ENCODE results near the gene TAF1L.
"Not testable (repeated sequence)": the region's sequence is repeated elsewhere in the genome, so short reads cannot be mapped to it uniquely, and the experiment has no call there.

Gene TAF1L

DNA sequence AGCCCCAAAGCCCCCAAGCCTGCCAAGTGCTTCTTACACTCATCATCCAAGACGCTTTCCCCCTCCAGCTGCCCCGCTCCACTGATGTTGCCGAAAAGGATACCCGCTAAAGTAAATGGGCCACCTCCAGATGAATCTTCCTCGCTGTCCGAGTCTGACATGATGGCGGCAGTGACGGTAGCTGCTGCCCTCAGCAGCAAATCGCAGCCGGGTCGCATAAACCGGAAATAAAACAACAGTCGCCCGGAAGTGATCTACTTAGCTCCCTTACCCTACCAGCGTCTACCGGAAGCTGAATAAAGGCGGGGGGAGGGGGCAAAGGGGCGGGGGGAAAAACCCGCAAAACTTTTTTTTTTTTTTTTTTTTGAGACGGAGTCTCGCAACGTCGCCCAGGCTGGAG lies at the start of gene TAF1L:
TAF1L (minus strand) TSS at position 308 of the 400 bp plus-strand sequence; CDS start at position 218, 90 bp downstream.
- DNase-seq: no peak

- no peak for DNase-seq
These were observed 46.3 kb upstream of the TAF1L start for GRCh38 chr9:32681751-32682150.

DNA sequence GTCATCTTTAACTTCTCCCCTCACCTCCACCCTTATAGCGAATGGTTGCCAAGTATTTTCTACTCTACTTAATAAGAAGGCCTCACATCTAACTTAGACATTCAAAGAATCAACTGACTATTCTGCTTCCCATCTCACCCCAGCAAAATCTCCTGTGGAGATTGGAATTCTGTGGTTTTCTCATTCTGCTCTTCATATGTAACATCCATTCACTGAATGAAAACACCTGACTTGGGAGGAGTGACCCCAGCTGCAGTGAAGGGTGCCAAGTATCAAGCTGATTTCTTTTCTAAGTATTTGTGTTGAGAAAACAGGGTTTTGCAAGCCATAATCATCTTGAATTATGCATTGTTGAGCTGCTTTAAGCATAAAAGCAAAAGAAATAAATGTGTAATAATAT lies 42.5 kb upstream of the TAF1L start:
- DNase-seq: no peak

GRCh38 chr9:32672469-32672868 lies 37.0 kb upstream of the TAF1L start:
- no peak for DNase-seq

DNA sequence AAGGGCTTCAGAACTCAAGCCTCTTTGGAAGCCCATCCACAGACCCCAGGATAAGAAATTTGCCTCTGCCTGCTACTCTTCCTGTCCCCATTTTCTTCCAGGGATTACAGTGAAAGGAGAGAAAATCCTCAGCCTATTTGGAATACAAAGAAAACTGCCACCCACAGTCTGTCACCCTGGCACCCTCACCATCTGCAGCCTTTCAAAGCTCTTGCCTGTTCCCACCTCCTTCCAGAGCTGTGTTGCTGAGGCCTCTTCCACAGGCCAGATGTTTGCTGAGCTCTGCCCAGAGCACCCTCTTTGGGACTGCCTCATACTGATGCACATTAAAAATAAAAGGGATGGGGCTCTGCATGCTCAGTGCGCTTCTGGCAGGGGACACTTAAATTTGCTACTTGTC lies 35.9 kb upstream of the TAF1L start:
- DNase-seq: no peak

DNA sequence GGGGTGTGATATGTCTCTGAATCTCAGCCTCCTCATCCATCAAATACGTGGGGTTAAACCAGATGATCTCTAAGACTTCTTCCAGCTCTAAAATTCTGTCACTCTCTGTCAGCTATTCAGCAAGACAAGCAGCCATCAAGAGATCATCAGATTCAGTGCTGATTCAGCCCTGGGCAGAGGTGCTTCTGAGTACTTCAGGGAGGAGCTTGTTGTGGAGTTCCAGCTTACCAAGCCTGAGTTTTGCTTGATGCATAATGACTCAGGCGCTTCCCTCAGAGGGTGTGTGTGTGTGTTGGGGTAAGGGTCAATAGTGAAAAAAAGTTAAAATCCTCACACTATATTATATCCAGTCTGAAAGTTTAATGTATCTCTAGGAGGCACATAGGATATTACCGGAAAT lies 29.6 kb upstream of the TAF1L start:
- no peak for DNase-seq

DNA sequence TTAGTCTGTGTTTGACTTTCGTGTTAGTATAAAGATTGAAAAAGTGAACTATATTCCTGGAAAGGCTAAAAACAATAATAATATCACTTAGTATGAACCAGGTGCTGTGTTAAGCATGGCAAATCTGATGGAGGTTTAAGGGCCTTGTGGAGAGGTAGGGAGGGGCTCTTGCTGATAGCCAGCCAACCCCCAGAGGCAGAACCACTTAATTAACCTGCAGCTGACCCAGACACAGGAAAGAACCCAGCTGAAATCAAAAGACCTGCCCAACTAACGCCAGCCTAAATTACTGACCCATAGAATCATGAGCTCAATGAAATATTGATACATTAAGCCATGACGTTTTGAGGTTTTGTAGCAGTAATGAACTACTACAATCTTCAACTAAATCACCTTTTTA lies 28.3 kb upstream of the TAF1L start:
- DNase-seq: no peak

DNA sequence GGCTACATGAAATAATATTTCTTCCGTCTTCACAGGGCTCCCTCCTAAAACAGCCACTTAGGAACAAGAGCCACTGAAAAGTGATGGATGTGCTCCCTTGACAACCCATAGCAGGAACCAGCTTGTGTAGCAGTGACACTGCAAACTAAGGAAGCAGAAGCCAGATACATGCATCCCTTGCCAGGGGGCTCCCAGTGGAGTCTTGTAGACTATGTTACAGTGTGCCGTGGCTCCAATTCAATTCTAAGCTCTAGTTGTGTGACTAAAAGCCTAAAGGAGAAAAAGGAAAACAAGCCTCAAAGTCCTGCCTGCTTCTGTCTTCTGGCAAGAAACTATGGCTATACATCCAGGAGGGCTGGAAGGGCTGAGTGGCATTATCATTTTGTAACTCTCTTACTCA lies 12.2 kb upstream of the TAF1L start:
- no peak for DNase-seq

DNA sequence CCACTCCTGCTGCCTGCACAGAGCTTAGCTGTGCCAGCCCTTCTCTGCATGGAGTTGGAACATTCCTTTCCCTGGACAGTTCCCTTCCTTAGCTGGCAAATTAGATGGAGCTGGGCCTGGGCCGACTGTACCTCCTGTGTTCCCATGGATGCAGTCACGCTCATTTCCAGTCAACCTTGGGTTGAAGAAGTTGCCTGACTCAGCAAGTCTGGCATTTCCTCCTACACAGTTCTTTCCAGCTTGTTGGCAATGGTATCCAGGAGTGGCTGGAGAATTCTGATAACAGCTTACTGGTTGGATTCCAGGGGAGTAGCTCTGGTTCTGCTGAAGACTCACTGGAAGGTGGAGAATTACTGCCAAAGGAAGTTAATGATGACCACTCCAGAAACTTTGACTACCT lies 9.2 kb upstream of the TAF1L start:
- no peak for DNase-seq

DNA sequence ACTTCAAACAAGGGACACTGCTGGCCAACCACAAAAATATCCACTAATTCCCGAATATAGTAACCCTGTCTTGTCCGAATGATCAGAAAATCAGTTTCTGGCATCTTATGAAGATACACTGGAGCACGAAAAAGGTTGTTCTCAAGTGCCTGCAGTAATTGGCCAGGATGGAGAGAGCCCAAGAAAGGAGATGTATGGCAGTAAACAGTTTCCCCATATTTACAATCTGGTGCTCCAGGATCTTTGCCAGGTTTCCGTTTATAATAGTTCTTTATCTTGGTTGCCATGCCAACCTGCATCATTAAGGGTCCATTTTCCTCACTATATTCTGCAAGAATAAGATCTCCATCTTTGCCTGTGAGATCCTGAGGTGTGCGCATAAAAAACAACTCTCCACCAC lies 2.3 kb downstream of the TAF1L start:
- DNase-seq: not testable (repeated sequence)

GRCh38 chr9:32631991-32632390 lies 3.5 kb downstream of the TAF1L start:
- DNase-seq: no peak

DNA sequence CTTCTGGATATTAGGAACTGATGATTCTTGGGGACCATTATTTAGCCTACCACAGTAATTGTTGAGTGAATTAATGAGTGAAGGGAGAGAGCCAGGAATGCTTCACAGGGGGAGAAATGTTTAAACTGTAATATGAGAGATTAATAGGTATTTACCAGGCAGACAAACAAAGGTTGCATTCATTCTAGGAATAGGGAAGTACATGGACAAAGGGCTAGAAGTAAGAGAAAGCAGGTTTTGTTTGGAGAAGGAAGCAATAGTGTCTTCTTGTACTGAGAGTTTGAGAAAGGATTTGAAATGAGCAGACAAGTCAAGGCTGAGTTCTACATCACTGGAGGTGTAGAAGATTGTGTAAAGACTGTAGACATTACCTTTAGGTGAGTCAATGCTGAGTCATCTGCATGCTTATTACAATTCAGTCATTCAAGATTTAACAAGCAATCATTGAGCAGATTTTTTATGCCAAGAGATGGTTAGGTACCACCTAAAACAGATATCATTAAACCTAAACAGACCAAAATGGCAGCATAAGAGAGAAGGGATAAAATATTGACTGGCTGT lies 8.0 kb downstream of the TAF1L start:
- DNase-seq: no peak

- no peak for DNase-seq
These were observed 10.1 kb downstream of the TAF1L start for GRCh38 chr9:32625320-32625719.

DNA sequence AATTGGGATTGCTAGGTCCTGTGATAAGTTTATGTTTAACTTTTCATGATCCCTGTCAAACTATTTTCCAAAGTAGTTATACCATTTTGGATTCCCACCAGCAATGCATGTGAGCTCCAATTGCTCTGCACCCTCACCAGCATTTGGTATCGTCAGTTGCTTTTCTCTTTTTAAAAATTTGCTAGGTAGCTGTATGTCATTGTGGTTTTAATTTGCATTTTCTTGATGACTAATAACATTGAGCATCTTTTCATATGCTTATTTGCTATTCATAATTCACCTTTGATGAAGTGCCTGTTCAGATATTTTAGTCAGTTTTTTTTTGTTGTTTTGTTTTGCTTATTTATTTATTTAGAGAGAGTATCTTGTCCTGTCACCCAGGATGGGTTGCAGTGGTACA lies 12.5 kb downstream of the TAF1L start:
- no peak for DNase-seq

- DNase-seq: no peak
These were observed 17.2 kb downstream of the TAF1L start for GRCh38 chr9:32618261-32618660.

- DNase-seq: no peak
These were observed 28.7 kb downstream of the TAF1L start for GRCh38 chr9:32606811-32607210.

DNA sequence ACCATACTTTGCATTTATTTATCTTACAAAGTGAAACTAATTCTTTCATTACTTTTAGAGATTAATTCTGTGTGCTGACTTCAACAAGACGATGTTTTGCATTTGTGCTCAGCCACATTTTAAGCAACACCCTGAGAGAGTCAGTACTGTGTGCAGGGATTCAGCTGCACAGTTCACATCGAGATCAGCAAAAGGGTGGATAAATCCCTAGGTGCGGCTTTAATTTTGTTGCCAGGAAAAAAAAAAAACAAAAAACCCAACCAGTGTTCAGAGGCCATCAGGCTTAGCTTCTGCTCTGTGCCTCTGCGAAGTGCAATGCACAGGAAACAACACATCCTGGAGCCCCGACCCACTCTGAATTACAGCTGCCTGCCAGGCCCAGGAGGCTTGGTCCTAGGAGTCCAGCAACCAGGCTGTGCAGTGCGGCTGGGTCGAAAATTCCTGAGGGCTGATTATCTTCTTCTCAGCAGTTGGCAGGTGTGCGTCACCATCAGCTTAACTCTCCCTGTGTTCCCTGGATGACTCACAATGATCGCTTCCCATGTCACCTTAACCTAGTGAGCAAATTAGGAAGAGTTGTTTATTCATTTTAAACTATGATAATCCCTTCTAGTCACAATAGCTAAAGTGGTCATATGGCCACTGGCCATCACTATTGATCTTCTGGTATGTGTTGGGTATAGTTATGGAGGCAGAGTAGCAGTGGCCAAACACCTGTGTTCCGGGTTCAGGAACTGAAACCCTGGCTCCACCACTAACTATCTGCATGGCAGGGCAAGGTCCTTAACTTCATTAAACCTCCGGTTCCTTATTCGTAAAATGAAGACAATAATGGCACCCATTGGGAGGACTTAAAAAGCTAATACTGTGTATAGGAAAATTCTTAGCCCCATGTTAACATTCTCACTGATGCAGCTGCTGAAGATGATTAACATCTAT lies 31.3 kb downstream of the TAF1L start:
- DNase-seq: no peak

DNA sequence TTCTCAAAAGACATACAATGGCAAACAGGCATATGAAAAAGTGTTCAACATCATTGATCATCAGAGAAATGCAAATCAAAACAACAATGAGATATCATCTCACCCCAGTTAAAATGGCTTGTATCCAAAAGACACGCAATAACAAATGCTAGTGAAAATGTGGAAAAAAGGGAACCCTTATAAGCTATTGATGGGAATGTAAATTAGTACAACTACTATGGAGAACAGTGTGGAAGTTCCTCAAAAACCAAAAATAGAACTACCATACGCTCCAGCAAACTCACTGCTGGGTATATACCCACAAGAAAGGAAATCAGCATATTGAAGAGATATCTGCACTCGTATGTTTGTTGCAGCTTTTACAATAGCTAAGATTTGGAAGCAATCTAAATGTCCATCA lies 36.4 kb downstream of the TAF1L start:
- not testable (repeated sequence) for DNase-seq

DNA sequence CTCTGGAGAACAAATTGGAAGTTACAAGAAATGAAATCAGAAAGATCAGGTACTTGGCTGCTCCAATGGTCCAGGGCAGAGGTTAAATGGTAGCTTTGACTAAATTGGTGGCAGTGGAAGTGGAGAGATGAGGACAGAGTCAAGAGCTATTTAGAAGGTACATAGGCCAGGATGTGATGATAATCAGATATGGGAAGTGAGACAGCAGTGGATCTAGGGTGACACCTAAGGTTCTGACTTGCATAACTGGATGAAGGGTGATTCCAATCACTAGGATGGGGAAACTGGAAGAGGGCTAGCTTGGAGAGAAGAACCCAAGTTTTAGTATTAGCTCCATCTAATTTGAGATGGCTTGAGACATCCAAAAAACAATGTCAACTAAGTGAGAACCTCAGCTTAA lies 38.5 kb downstream of the TAF1L start:
- no peak for DNase-seq

GRCh38 chr9:32596096-32596865 lies 39.2 kb downstream of the TAF1L start:
- no peak for DNase-seq

DNA sequence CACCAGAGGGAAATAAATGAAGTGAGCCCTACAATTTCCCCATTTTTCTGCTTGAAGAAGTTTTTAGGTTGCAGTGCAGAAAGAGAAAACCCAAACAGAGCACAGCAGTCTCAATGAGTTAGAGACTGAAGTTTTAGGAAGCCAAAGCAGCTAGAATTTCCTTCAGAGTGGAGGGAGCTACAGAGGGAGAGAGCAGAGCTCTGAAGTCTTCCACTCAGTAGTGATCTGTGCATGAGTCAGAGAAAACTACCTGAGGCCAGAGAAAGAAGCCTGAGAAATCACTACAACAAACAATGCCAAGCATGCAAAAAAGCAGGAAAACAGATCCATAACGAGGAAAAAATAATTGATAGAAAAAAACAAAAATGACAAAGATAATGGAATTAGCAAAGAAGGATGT lies 44.6 kb downstream of the TAF1L start:
- DNase-seq: no peak

DNA sequence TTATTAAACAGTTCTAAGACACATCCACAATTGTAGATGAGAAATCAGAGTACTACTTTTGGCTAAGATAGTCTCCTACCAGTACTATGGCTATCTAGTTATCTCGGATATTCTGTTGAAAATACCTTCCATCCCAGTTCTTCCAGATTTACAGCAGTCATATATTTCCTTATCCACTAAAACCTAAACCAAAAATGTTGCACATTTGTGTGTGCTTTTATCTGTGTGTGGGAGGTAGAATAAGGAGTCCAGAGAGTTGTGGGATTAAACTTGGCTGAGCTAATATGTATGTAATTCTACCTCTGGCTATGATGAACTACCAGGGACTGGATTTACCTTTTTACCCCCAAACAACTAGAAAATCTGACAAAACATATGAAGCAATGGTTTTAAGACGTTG lies 45.0 kb downstream of the TAF1L start:
- DNase-seq: no peak

DNA sequence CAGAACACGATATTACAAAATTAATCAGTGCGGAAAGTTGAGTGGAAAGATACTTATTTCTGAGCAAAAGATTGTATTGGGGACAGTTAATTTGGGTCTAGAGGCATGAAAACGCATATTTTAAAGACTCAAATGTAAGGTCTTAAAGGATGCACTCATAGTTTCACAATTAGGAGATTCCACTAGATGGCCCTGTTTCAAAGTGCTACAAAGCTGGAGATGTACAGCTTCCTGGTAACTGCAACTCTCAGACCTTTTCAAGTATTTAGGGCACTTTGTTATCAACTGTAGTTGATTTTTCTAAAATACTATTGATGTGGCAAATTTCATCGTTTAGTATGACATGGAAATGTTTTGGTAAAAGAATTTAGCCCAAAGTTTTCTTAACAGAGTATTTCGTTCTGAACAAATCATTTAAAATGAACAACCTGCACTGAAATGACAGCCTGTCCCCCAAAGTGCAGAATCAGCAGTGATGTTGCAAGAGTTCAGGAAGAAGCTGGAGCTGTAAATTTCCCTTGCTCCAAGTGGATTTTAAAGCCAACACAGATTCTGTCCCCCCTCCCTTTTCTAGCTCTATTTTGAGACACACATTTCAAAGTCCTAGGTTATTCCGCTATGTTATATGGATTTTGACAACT lies 46.3 kb downstream of the TAF1L start:
- DNase-seq: peak; percentile 67

Data from hematopoietic multipotent progenitor cell treated with erythropoietin and hydrocortisone succinate and interleukin-3 and kit ligand, for 4 days (in vitro differentiated cells).